NCI-H526 (cell line): ENCODE results near the gene GOLGA6L7.
"Not testable (repeated sequence)": the region's sequence is repeated elsewhere in the genome, so short reads cannot be mapped to it uniquely, and the experiment has no call there.

Experiments
- DNase-seq, 2 experiments: peaks; one replicate each; lab custom pipeline; 2025; lab: John Stamatoyannopoulos, UW

GOLGA6L7 gene

GRCh38 chr15:28884151-28884940 lies 35.9 kb upstream of the GOLGA6L7 start:
- no peak for DNase-seq

DNA sequence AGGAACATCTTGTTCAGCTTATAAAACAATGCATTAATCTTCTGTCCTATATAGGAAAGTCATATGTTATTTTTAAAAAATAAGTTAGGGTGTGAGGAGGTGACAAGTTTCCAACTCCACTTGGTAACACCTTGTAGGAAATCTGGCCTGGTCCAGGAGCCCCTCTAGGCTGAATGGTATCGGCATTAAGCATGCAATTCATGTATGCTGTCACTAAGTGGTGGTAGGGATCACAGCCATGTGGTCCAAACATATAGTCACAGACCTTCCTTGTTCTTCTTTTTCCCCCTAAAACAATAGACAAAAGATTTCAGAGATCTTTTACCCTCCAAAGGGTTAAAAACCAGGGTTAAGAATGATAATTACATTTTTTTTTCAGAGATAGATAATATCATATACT lies 33.2 kb upstream of the GOLGA6L7 start:
- DNase-seq, result no peak

DNA sequence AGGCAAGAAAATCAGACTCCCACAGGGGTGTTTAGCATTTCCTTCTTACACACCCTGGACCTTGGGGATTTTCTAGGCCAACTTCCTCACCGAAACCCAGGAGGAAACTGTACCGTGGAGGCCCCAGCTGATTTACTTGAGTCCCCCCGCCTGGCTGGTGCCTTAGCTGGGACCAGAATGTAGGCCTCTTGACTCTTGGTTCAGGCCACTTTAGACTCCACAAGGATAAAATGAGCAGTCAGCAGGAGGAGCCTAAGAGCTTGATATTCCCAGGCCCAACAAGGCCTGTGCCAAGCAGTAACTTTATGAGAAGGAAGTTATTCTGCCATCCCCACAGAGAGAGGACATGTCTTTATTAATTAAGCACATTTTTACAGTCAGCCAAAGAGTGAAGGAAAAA lies 32.7 kb upstream of the GOLGA6L7 start:
- no peak for DNase-seq

DNA sequence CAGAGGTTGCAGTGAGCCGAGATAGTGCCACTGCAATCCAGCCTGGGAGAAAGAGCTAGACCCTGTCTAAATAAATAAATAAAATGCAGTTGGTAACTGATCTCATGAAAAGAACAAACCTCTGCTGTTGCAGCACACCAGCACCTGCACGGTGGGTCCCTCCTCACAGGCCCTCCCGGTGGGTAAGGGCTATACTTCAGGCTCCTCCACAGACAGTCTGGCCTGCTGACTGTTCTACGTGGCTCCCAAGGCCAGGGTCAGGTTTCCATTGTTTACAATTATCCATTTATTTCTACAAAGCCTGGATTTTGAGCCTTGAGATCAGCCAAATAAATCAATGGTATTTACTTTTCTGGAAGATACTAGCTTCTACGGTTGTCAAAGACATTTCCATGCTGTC lies 32.2 kb upstream of the GOLGA6L7 start:
- no peak for DNase-seq

- no peak for DNase-seq
Measured at GRCh38 chr15:28879551-28879950, 31.1 kb upstream of the GOLGA6L7 start.

- DNase-seq, result no peak
Measured at GRCh38 chr15:28878209-28878608, 29.8 kb upstream of the GOLGA6L7 start.

DNA sequence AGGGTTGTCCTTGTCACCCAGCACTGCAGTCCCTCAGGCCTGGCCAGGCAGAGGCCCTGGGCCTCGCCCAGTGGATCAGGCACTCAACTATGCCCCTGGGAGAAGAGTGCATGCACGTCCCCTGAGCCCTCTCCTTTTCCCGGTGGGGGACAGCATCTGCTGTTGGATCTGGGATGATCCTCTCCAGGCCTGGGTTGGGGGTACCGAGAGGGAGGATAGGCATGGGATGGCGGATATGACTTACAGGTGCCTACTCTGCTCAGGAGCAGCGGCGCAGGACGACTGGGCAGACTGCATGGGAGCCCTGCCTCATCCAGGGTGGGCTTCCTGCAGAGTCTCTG lies 28.4 kb upstream of the GOLGA6L7 start:
- DNase-seq, result no peak

GRCh38 chr15:28876131-28876844 lies 27.8 kb upstream of the GOLGA6L7 start:
- no peak for DNase-seq

- DNase-seq, result no peak
Measured at GRCh38 chr15:28875461-28876000, 27.1 kb upstream of the GOLGA6L7 start.

DNA sequence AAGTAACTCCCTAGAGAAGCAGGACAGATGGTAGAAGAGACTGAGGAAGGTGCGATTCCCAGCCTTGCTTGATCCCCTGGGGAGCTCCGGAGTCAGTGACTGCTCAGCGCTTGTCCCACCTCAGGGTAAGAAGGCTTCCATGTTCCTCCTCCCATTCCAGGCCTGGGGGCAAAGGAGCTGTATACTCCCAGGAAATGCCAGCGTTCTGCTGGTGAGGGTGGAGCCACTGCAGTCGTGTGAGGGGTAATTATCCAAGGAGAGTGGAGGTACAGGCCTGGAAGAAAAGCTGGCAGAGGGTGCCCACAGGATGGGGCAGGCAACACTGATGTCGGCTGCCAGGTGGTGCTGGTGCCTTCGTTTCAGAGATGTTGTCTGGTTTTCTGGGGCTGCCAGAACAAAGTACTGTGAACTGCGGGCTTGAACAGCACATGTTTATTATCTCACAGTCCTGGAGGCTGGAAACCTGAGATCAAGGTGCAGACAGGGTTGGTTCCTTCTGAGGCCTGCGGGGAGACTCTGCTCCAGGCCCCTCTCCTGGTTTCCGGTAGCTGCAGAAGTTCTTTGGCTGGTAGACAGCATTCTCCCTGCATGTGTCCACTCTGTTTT lies 25.2 kb upstream of the GOLGA6L7 start:
- peak in 1 of 2 experiments; percentile 29 for DNase-seq

GRCh38 chr15:28873006-28873405 lies 24.6 kb upstream of the GOLGA6L7 start:
- no peak for DNase-seq

DNA sequence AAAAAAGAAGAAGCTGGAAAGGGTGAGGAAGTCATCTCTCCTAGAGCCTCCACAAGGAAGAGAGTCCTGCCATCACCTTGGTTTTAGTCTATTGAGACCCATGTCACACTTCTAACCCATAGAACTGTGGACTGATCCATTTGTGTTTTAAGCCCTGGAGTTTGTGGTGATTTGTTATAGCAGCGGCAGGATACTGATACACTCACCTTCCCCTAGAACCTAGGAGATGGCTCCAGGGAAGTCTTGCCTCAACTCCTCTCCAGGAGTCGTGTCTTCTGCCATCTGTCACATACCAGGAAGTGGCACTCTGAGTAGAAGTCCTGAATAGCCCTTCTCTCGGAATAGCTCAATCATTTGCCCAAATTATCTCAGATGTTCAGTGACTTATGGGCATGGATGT lies 22.7 kb upstream of the GOLGA6L7 start:
- DNase-seq, result no peak

DNA sequence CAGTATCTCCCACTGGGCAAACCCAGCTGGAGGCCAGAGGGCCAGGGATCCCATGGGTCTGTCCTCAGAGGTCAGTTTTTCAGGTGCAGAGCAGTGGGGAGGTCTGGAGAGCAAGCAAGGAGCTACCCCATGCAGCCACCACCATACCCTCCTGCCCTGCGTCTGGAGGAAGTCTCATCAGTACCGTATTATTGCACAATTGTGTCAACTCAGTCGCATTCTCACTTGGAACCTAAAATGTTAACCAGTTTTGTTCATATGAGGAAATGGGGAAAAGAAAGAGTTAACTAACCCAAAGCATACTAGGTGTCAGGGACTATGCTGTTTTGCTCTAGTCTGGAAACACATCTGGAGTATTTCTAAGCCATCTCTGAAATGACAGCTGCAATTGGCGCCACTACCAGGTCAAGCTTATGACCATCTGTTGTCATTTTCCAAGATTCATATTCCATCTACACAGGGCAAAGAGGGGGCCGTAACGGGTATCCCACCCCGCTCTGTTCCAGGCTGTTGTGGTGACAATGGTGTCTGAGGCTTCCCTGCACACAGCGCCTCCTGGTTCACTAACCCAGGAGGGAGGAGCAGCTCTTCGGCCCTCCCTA lies 20.4 kb upstream of the GOLGA6L7 start:
- DNase-seq, result no peak

GRCh38 chr15:28861589-28862293 lies 13.3 kb upstream of the GOLGA6L7 start:
- not testable (repeated sequence) for DNase-seq

GRCh38 chr15:28861031-28861534 lies 12.6 kb upstream of the GOLGA6L7 start:
- DNase-seq, result no peak

- not testable (repeated sequence) for DNase-seq
Measured at GRCh38 chr15:28854578-28854977, 6.1 kb upstream of the GOLGA6L7 start.

DNA sequence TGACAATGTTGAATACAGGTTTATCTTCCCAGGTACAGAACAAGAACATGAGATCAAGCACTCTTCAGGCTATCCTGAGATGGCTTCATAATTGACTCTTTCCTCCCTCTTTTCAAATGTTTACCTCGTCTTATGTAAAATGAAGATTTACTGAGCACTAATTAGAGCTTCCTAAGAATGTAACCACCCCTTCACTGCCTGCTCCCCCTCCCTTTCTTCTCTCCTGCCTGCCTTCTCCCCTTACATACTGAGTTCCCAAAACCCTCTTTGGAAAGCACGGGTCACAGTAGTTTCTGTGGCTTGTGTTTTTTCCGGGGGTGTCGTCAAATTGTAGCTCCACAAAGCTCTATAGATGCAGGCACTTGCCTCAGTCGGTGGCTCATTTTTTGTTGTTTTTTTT lies 5.2 kb upstream of the GOLGA6L7 start:
- DNase-seq, result not testable (repeated sequence)

DNA sequence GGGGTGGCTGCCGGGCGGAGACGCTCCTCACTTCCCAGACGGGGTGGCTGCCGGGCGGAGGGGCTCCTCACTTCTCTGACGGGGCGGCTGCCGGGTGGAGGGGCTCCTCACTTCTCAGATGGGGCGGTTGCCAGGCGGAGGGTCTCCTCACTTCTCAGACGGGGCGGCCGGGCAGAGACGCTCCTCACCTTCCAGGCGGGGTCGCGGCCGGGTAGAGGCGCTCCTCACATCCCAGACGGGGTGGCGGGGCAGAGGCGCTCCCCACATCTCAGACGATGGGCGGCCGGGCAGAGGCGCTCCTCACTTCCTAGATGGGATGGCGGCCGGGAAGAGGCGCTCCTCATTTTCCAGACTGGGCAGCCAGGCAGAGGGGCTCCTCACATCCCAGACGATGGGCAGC lies 1.3 kb upstream of the GOLGA6L7 start:
- DNase-seq, result not testable (repeated sequence)

- not testable (repeated sequence) for DNase-seq
Measured at GRCh38 chr15:28849271-28849670, 827 bp upstream of the GOLGA6L7 start.

- not testable (repeated sequence) for DNase-seq
Measured at GRCh38 chr15:28847959-28848358, 485 bp downstream of the GOLGA6L7 start.

DNA sequence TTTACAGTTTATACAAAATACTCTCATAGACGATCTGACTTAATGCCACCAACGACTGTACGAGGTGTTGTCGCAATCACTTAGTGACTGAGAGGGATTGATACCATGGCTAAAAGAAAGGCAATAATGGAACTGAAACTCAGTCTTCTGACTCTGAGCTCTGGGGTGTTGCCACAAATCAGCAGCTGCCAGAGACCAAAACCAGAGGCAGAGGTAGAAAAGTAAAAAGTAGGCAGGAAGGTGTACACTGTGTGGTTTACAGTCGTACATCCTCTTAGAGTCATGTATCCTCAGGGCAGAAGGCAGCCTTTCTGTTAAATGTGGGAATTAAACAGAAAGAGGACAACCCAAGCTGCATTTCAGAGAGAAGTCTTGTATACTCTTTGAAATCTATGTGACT lies 1.2 kb downstream of the GOLGA6L7 start:
- not testable (repeated sequence) for DNase-seq

- DNase-seq, result not testable (repeated sequence)
Measured at GRCh38 chr15:28844147-28844546, 4.3 kb downstream of the GOLGA6L7 start.
